ENCODE data around the gene SELENON. TPM values are rescaled to one million over a fixed set of nuclear protein-coding genes. Genes with fewer than 3 reads are reported as not detected.
A peak's percentile ranks its signal among the peaks of the same experiment; 100 is the strongest.

SELENON gene
- total and polyA plus RNA-seq, 10 donors, result 9.7 to 80.9 (median 56.7) TPM

DNA sequence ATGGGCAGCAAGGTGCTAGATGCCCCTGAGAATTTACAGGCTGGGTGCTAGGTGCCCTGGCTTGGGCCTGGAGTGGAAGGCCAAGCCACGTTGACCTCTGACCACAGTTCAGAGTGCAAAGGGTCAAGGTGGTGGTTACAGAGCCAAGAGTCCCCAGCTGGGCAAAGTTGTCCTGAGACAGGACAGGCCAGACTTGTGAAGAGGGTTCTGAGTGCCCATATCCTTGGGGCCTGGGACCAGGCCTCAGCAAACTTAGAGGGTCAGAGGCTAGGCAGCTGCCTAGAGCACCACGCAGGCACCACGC lies 18.9 kb upstream of the SELENON start:
- peaks cover 0 to 86% (median 8%) of the 10 kb centered on the region in 6 donors for H3K36me3 ChIP-seq
- H3K4me1 ChIP-seq, result peaks cover 0 to 5% (median 0%) of the 10 kb centered on the region in 6 donors
- TF ChIP-seq POLR2AphosphoS5 (IDR thresholded peaks at IDR 0.05) (no peak), POLR2A (IDR thresholded peaks at IDR 0.05) (no peak)
- TF ChIP-seq, protein P1, sequence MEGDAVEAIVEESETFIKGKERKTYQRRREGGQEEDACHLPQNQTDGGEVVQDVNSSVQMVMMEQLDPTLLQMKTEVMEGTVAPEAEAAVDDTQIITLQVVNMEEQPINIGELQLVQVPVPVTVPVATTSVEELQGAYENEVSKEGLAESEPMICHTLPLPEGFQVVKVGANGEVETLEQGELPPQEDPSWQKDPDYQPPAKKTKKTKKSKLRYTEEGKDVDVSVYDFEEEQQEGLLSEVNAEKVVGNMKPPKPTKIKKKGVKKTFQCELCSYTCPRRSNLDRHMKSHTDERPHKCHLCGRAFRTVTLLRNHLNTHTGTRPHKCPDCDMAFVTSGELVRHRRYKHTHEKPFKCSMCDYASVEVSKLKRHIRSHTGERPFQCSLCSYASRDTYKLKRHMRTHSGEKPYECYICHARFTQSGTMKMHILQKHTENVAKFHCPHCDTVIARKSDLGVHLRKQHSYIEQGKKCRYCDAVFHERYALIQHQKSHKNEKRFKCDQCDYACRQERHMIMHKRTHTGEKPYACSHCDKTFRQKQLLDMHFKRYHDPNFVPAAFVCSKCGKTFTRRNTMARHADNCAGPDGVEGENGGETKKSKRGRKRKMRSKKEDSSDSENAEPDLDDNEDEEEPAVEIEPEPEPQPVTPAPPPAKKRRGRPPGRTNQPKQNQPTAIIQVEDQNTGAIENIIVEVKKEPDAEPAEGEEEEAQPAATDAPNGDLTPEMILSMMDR (IDR thresholded peaks at IDR 0.05 in 8 of 11, conservative IDR thresholded peaks at IDR 0.05 in 3 of 11), result no peak
- no peak overlapping the region for H3K27ac ChIP-seq
- DNase-seq, result no peak
- no peak overlapping the region for H3K4me3 ChIP-seq
- intact Hi-C loops (cut with DNase I; ENCODE audit: low total_unique reads), result no loop called here
- H3K27me3 ChIP-seq (replicated peaks in 1 of 7), result no peaks in the 10 kb centered on the region
- no peaks in the 10 kb centered on the region for H3K9me3 ChIP-seq
- WGBS, 5 donors, result 87 to 100% (median 98%) methylated on average over 2 to 3 of the region's 3 CpGs

DNA sequence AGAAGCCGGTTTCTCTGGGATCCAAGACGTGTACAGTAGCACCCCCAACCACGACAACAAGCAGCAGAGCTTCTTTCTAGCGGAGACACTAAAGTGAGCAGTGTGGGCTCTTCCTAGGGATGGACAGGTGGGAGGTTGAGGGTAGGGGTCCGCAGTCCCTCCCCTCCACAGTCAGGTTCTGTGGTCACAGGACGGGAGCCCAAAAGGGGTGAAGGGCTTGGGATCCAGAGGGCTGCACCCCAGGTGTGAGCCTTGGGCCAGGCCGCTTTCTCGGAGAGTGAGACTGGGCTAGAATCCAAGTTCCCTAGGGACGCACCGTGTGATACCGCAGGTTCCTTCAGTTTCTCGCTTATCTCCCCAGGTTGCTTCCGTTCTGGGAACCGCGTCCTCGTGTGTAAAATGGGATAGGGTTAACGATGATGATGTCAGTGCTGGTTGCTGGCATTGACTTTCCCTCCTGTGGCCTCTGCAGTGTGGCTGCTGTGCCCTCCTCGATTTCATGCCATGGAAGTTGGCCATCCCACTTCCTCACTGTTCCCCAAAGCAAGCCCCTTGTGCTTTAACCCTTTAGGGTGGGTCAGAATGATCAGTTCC lies 17.3 kb upstream of the SELENON start:
- peaks cover 0 to 4% (median 0%) of the 10 kb centered on the region in 6 donors for H3K4me1 ChIP-seq
- WGBS, 5 donors, result 67 to 75% (median 73%) methylated on average over 18 of the region's 18 CpGs
- no peak overlapping the region for H3K27ac ChIP-seq
- no peak for TF ChIP-seq POLR2A (IDR thresholded peaks at IDR 0.05)
- TF ChIP-seq, protein P1 (IDR thresholded peaks at IDR 0.05 in 8 of 11, conservative IDR thresholded peaks at IDR 0.05 in 3 of 11), result no peak
- no peak for TF ChIP-seq POLR2AphosphoS5 (IDR thresholded peaks at IDR 0.05)
- no peaks in the 10 kb centered on the region for H3K27me3 ChIP-seq (replicated peaks in 1 of 7)
- no peaks in the 10 kb centered on the region for H3K9me3 ChIP-seq
- H3K4me3 ChIP-seq, result no peak overlapping the region
- H3K36me3 ChIP-seq, result peaks cover 0 to 93% (median 12%) of the 10 kb centered on the region in 6 donors
- intact Hi-C loops (cut with DNase I; ENCODE audit: low total_unique reads), result no loop called here
- DNase-seq, result no peak

DNA sequence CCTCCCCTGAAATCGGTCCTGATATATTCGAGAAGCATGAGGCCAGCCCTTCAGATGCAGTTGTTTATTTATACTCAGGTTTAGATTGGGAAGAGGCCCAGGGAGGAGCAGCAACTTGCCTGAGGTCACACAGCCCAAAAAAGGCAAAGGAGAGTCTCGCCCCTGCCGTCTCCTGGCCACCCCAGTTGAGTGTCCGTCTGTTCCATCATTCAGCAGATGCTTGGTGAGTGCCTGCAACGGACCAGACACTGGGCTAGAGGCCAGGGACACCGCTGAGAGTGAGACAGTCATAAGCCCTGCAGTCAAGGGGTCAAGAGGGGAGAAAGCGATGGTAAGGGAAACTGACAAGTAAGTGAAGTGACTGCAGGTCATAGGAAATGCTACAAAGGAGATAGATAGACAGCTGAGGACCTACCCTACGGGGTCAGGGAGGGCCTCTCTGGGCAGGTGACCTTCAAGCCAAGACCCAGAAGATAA lies 15.4 kb upstream of the SELENON start:
- peaks cover 0 to 86% (median 10%) of the 10 kb centered on the region in 6 donors for H3K36me3 ChIP-seq
- H3K27ac ChIP-seq, result no peak overlapping the region
- intact Hi-C loops (cut with DNase I; ENCODE audit: low total_unique reads), result no loop called here
- DNase-seq, result no peak
- TF ChIP-seq POLR2AphosphoS5 (IDR thresholded peaks at IDR 0.05), result peak in 2 of 3 donors; percentile 10 to 33
- TF ChIP-seq, protein P1 (IDR thresholded peaks at IDR 0.05 in 8 of 11, conservative IDR thresholded peaks at IDR 0.05 in 3 of 11), result no peak
- peaks cover 0 to 4% (median 0%) of the 10 kb centered on the region in 6 donors for H3K4me1 ChIP-seq
- no peak overlapping the region for H3K4me3 ChIP-seq
- no peaks in the 10 kb centered on the region for H3K9me3 ChIP-seq
- 71 to 89% (median 82%) methylated on average over 9 of the region's 9 CpGs for WGBS, 5 donors
- H3K27me3 ChIP-seq (replicated peaks in 1 of 7), result no peaks in the 10 kb centered on the region

DNA sequence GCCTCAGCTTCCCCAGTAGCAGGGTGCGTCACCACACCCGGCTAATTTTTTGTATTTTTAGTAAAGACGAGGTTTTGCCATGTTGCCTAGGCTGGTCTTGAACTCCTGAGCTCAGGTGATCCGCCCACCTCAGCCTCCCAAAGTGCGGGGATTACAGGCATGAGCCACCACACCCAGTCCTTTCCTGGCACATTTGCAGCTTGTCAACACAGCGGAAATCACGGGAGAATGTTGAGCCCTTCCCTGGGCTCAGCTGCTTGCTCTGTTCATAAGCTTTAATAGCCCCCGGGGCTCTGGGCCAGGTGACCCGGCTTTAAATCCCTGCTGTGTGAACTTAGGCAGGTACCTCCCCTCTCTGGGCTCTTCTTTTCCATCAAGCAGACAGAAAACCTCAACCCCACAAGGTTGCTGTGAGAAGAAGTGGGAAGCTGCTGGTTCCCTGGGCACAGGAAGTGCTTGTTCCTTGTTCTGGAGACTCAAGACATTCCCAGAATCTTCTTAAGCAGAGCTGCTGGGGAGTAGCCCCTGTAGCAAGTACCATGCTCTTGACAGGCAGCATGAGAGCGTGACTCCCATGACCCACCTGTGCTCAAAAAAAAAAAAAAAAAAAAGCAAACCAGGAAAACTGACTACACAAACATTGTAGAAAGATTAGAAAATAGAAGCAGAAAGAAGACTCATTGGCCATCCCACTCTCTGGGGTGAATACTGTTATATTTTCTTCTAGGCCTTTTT lies 14.5 kb upstream of the SELENON start:
- TF ChIP-seq, protein P1 (IDR thresholded peaks at IDR 0.05 in 8 of 11, conservative IDR thresholded peaks at IDR 0.05 in 3 of 11), result no peak
- TF ChIP-seq POLR2AphosphoS5 (IDR thresholded peaks at IDR 0.05) (no peak), POLR2A (IDR thresholded peaks at IDR 0.05) (no peak)
- 76 to 93% (median 89%) methylated on average over 10 of the region's 10 CpGs for WGBS, 5 donors
- Histone ChIP-seq H3K36me3 (peaks cover 0 to 77% (median 10%) of the 10 kb centered on the region in 6 donors), H3K27ac (no peak overlapping the region), H3K4me3 (no peak overlapping the region), H3K27me3 (replicated peaks in 1 of 7) (no peaks in the 10 kb centered on the region), H3K9me3 (no peaks in the 10 kb centered on the region), H3K4me1 (peaks cover 0 to 4% (median 0%) of the 10 kb centered on the region in 6 donors)
- intact Hi-C loops (cut with DNase I; ENCODE audit: low total_unique reads), result no loop called here
- no peak for DNase-seq
